ENCODE measurements around the gene PXDN.

The PXDN gene

DNA sequence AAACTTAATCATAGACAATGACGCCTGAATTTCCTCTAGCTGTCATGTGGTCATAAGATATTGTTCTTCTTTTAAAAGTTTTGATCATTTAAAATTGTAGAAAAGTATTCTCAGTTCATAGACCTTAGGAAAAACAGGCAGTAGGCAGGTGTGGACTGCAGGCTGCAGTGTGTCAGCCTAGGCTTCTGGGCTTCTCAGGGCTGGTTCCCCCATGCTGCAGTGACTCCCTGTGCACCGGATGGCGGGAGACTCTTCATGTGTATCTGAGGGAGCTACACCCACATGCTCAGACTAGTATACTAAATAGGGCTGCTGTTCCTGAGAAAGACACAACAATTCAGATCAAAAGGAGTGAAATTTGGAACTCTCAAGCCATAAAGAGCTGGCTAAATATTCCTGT lies 72.4 kb downstream of the PXDN start:
- DNase-seq: no peak

DNA sequence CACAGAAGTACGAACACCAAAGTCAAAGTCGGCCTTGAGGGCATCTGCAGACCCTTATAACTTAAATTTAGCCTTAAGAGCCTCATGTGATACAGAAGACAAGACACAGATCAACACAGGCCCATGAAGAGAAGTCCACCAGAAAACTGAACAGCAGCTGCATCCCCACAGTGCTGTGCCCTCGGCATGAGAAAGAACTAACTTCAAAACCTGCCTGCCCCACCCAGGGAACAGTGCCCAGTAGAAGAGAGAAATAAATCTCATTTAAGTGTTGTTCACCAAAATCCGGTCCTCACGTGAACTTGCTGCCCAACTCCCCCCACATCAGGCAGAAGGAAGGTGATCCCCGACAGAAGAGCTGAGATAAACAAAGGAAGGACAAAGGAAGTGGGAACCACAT lies 73.7 kb downstream of the PXDN start:
- DNase-seq: no peak

DNA sequence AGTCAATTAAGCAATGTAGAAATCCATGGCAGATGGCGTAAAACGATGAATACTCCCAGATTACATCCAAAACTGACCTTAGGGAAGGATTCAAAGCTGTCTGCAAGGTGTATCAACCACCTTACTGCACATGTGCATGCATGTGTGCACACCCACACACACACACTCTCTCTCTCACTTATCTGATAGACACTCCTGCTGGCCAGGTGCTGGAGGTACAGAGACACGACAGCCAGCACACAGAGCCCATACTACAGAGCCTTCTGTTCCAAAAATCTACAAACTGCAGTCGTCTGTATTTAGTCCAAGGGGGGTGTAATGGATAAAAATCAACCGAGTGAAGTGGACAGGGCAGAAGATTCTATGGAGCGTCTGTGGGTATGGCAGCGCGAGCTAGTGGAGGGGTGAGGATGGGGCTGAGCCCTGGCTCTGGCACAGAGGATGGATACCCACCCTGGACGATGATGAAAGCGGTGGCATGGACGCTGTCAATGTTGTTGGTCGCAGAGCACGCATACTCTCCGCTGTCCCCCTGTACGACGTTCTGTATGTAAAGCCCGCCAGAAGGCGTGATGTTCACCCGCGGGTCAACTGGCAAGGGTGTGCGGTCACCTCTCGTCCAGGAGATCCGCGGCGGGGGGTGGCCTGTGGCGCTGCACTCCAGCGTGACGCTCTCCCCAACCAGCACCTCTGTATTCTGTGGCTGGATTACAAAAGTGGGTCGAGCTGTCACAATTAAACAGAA lies 78.4 kb downstream of the PXDN start:
- no peak for DNase-seq

DNA sequence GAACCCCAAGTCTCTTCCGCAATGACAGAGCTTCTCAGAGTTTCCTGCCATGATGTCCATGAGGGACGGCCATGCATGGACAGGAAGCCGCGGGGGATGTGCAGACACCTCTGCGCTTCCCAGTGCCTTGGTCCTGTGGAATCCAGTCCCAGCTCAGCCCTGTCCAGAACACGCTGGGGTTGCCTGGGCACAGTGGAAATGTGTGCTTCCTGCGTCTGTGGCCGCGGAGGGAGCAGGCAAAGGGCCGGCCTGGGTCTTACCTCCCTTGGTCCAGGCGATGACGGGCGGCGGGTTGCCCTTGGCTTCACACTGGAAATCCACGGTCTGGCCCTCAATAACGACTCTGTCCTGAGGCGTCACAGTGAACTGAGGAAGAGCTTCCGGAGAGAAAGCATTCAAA lies 79.6 kb downstream of the PXDN start:
- DNase-seq: no peak

DNA sequence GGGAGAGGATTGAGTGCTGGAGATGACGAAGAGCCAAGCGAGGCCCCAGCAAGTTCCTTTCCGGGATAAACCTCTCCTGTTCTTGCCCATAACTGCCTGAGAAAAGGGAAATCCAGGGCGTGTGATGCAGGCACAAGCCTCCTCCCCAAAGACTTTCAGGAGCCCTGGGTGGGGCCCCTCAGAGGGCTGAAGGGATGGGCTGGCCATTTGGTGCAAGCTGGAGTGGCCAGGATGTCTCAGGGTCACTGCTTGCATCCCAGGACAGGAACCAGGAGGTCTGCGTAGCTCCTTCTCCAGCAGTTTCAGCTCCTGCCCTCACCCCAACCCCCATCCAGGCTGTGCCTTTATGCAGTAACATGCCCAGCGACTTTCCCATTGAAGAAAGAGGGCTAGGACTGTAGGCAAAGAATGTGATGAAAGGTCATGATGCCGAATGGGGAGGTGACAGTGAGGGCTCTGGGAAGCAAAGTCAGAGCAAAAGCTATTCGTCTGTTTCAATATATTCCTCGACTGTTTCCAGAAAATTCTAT lies 80.2 kb downstream of the PXDN start:
- DNase-seq: no peak

DNA sequence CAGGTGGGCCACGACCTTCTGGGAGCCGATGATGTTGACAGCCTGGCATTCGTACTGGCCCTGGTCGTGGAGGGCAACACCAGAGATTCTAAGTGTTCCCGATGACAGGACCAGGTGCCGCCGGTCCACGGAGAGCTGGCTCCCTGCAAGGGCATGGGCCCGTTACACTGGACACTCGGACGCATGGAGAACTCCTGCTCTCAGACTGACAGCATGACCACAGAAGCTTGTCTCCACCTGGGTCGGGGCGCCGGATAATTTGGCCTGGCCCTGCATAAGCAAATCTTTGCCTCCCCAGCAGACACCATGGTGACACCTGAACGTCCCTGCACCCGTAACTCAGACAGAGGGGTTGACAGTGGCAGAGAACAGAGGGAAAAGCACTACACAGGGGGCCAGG lies 80.7 kb downstream of the PXDN start:
- no peak for DNase-seq

DNA sequence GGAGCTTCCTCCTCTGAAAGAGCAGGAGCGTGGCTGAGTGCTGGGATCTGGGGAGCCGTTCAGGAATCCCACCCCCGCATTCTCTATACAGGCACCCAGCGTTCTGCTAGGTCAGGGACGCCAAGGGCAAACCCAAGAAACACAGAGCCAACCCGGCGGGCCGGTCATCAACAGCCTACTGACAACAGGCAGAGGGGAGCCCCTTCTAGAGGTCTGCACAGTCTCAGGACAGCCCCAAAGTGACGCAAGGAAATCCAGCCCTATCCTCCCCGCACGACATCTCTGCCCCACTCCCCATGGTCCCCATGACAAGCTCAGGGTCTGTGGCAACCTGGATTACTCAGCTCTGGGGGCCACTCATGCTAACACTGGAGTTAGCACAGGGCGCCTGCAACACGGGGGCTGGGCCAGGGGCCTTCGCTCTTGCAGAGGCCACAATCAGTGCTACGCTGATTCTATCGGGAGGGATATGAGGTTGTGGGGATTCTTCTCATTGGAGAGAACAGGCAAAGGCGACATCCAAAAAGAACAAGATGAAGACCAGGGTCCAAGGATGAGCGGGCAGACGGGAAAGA lies 81.6 kb downstream of the PXDN start:
- no peak for DNase-seq

DNA sequence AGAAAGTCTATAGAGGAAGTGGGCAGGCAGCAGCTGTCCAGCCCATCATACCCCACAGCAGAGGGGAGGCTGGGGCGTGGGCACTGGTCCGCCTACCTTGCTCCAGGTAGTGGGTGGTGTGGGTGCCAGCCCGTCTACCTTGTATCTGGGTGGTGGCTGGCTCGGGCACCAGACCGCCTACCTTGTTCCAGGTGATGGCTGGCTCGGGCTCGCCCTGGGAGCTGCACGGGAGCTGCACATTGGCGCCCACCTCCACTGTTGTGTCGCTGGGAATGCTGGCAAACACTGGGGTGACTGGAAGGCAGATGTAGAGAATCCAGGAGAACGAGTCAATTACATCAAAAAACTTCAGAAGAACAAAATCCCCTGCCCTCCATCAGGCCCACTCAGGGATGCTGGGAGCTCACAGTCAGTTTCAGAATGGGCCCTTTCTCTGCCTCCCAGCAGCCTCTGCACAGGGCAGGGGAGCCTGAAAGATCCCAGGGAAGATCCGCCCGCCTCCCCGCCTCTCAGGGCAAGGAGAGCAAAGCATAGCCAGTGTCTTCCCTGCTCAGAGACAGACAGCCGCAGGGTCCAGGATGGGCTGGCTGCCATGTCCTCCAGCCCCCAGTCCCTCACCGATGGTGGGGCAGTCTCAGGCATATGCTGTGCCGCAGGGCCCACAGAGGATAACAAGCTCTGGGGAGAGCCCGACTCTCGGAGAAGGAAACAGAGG lies 82.3 kb downstream of the PXDN start:
- no peak for DNase-seq

DNA sequence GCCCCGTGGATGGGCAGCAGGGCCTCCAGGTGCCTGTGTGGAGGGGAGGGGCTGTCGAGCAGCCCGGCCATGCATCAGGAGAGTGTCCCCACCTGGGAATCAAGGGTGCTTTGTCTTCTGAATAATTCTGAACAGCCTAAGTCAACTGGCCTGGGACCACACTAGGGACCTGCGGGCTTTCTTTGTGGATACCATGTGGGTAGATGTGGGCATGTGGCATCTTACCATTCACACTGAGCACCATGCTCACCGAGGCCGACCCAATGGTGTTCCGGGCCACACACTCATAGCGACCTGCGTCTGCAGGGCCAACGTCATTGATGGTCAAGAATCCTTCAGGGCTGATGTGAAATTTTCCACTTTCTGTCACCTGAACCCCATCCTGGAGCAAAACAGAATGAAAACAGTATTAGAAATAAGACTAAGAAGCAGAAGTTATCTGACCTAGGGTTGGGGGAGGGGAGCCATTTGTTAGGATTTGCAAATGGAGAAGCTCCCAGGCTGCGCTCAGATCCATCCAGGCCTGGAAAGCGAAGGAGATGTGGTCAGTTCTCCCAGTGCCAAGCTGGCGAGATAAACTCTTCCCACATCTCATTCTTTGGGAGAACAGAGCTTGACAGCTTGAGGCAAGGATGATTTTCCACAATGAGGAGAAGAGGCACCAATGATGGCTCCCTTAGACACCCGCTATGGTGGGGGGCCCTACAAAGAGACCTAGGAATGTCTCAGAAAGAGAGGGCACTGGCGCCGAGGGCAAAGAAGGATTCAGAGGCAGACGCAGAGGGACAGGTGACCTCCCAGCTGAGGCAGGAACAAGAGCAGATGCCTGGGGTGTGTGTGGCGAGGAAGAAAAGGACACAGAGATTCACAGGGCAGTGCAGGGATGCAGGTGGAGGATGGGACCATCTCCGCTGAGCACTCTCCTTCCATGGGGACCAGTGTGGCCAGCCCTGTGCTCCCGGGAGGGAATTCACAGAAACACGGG lies 83.4 kb downstream of the PXDN start:
- no peak for DNase-seq

DNA sequence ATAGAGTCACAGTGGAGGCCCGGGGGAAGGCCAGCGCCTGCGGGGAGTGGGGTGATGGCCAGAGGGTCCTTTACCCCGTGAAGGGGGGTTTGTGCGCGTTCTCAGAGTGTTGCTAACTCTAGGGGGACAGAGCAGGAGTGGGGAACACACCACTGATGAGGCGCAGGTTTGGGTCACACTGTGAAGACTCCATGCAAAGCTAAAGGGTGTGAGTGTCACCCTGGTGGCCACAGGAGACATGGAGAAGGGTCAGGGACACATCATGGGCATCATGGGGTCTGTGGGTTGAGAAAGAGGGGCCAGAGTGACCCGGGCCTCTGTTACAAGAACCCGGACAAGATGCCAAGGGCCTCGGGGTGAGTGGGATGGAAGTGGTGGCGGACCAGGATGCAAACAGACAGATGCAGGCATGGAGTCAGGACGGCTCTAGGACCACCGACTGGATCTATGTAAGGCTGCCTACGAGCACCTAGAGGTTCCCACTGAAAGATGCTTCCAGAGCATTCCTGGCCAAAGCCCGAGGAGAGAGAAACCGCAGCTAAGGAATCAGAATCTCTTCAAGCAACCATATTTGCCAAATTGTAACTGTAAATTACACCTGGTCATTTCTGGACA lies 84.3 kb downstream of the PXDN start:
- no peak for DNase-seq

DNA sequence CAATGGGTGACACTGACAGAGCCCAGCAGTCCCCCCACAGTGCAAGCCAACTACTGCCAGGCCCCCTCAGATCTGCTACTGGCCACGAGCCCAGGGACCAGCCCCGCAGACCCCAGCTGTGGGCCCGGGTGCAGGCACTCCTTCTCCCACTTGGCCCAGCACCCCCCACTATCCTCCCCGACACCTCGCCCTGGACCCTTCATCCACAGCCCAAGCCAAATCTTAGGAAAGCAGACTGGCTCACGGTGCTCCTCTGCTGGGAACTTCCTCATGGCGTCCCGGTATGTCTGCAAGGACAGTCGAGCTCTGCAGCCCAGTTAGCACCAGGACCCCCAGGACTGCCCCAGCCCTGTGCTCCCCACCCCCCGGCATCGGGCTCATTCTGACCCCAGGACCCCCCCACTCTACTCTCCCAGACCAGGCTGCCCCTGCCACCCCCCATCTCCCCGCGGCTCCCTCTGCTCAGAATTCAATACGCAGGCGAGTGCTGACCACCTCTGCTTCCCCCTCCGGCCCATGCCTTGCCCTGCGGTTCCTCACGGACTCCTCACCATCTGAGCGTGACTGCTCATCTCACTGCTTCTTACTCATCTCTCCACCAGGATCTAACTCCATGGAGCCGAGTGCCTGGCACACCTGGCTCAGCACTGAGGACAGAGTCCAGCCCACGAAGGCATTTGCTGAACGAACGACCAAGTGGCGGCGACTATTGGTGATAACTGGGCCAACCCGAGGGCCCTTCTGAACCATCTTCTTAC lies 85.7 kb downstream of the PXDN start:
- no peak for DNase-seq

DNA sequence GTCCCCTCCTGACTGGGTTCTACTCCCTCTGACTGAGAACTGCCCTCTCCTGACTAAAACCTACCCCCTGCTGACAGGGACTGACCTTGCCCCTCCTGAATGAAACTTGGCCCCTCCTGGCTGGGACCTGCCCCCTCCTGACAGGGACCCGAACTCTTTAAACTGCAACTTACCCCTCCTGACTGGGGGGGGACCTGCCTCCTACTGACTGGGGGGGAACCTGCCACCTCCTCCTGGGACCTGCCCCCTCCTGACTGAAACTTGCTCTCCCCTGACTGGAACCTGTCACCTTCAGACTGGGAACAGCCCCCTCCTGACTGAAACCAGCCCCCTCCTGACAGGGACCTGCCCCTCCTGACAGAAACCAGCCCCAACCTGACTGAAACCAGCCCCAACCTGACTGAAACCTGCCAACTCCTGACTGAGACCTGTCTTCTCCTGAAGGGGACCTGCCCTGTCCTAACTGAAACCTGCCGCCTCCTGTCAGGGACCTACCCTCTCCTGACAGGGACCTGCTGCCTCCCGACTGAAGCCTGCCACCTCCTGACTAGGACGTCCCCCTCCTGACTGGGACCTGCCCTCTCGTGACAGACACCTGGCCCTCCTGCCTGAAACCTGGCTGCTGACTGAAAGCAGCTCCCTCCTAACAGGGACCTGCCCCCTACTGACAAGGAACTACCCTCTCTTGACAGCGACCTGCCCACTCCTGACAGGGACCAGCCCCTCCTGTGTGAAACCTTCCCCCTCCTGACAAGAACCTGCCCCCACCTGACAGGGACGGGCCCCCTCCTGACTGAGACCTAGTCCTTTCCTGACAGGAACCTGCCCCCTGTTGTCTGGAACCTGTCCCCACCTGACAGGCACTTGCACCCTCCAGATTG lies 87.1 kb downstream of the PXDN start:
- DNase-seq: no peak

DNA sequence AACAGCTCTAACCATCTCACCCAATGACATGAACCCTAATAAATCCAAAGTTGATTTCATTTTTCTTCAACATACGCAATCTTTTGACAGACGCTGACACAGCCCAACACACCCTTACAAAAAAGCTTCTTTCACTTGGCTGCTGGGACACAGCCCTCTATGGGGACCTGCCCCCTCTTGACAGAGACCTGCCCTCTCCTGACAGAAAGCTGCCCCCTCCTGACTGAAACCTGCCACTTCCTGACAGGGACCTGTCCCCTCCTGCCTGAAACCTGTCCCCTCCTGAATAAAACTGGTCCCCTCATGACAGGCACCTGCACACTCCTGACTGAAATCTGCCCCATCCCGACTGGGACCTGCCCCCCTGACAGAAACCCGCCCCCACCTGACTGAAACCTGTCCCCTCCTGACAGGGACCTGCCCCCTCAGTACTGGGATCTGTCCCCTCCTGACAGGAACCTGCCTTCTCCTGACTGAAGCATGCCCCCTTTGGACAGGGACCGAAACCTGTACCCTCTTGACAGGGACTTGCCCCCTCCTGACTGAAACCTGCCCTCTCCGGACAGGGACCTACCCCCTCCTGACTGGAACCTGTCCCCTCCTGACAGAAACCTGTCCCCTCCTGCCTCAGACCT lies 87.9 kb downstream of the PXDN start:
- DNase-seq: no peak

DNA sequence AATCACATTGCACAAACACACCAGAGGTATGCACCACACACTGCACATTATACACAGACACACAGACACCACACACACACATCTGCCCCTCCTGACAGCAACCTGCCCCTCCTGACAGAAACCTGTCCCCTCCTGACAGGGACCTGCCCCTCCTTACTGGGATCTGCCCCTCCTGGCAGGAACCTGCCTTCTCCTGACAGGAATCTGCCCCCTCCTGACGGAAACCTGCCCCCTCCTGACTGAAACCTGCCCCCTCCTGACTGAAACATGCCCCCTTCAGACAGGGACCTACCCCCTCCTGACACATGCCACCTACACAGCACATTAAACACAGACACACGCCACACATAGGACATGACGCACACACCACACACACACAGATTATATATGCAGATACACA lies 88.9 kb downstream of the PXDN start:
- no peak for DNase-seq

DNA sequence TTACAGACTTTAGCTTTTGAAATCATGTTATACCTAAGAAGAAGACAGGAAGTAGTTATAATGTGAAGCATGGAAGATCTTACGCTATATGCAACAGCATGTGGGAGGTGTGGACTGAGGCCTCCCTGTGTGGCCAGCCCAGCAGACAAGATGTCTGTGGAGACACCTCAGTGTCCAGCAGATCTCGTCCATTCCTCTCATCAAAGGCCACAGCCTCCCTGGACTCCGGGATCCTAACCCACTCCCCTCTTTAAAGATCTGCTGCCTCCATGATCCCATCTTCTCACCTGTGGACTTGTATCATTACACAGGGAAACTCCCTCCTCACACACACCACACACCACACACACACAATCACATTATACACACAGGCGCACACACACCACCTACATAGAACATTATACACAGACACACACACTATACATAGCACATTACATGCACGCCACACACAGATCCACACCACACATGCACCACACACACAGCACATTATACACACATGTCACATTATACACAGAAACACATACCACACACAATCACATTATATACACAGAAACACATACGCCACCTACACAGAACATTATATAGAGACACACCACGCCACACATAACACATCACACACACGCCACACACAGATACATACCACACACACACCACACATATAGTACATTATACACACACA lies 89.5 kb downstream of the PXDN start:
- DNase-seq: no peak

DNA sequence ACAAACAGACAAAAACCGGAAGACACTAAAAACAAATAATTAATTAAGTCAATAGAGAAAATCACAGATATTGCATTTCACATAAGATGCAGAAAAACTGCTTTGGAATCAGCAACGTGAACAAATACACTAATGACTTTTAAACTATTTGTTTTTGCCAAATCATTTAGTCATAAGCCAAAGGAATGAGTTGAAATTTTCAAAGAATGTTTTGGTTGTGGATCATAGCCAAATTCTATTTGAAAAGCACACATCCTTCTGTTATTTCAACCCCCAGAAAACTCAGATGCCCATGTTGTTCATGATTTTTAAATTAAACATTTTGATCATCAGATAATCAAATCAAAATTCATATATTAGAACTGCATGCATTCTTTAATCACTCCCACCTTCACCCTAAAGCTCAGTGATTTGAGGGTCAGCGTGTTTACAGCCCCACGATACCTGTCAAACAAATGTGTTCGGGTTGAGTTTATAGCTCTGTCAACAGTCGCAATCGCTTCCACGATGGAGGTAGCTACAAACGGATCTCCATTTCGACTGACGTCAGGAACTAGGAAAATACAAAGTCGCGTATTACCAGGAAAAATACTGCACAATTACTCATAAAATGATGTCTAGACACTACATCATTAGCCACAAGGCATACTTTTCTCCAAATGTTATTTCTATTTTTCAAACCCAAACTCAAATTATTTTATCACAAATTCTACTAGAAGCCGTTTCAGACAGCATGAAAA lies 90.2 kb downstream of the PXDN start:
- DNase-seq: no peak

DNA sequence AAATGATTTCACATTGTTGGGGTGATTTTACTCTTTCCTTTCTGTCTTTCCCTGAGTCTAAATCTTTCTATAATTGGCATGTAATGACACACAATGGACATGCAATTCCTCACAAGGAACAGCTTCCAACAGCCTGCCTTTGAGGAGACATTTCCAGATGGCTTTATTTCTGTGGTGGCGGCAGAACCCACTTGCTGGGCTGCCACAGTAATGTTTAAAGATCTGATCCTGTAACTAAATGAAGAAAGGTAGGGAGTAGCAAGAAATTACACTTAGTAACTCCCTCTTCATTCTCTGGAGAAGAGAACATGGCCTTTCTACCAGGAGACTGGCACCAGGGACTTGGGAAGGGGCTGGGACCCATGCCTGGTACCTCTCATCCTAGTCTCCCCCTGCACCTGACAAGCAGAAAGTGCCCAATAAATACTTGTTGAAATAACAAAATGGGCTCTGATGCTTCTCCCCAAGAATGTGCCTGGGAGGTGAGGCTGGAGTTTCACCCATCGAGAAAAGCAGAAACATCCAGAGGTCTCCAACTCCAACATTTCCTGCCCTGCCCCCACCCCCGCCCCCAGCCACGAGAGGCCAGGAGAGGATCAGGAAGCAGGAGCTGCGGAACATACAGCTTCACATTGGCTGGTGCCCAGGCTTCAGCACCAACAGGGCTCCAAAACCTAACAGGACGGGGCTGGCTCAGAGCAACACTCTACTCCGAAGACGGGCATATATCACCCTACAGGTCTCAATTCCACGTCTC lies 92.1 kb downstream of the PXDN start:
- no peak for DNase-seq

Measured in hypothalamus (tissue), 51 donors.